Epithelial cell of proximal tubule (primary cell): ENCODE results near the gene ST6GAL2. TPM values are rescaled to one million over a fixed set of nuclear protein-coding genes. Genes with fewer than 3 reads are reported as not detected.

Experiments
- DNase-seq: peaks from one replicate; pipeline ENCODE4 v3.0.0-alpha.2; 2011; ENCODE audit warnings: low read depth
- H3K4me3 ChIP-seq: 2 replicates; pipeline ENCODE4 v1.5.1; 2011; ENCODE audit warnings: low read depth, mild to moderate bottlenecking, low read length
- CTCF ChIP-seq: conservative IDR thresholded peaks from 2 replicates; pipeline ENCODE4 v1.5.1; 2012; ENCODE audit warnings: low read depth, mild to moderate bottlenecking, low read length
- total RNA-seq: library from RNA; depleted of rRNA; stranded (reverse); fragments of >200 nt; gene quantifications from 2 replicates; pipeline ENCODE4 v1.2.3, GENCODE V29; 2015

The ST6GAL2 gene
- total RNA-seq, 1 donor from 2014 or later = 0.23 TPM

GRCh38 chr2:106851881-106852501, 34.0 kb downstream of the ST6GAL2 start:
- H3K4me3 ChIP-seq = no peak overlapping the region
- TF ChIP-seq CTCF = no peak
- no peak for DNase-seq

DNA sequence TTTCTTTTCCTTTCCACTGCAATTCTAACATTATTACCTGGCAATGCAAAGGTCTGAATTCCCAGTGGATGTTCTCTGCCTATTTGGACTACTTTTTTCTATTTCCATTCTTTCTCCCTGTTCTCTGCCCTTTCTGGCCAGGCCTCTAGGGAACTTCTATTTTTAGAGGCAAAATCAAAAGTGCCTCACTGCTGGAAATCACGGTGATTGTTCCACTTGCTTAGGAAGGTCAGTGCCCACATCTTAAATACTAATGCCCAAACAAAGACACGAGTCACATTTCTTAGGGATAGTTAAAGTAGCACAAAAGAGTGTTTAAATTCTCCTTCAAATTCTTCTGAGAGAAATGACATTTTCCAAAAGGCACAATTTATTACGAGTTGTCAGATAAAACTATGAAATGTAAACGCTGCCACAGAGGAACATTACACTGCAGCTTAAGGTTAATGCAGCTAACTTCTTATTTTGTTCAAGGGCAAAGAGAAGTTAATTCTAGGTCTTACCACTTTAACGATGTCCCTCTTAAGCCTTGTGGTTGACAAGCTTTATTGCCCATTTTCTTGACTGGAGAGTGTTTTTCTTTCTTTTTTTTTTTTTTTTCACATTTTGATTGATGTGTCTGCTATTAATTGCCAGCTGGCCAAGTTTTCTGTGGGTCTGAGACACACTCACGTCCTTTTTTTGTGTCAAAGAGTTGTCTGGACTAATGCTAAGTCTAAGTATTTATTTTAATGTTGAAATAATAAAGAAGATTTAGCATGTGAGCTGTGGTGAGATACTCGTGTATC, 34.7 kb downstream of the ST6GAL2 start:
- no peak for TF ChIP-seq CTCF
- DNase-seq = no peak
- H3K4me3 ChIP-seq = no peak overlapping the region

DNA sequence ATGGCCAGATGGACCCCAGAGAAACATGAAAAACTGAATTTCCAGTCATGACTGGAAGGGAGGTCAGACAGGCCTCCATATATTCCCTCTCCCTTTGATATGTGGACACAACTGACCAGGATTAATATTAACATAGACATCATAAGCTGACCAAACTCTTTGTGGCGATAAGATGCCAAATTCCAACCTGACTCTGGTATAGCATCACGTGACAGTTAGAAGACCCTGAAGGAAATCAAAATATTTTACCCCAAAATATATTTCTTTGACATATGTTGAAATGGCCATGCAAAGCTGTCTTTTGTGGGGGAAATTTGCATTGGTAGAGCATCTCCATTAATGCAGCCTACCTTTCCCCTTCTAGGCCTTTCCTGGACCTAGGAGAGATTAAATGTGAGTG, 36.7 kb downstream of the ST6GAL2 start:
- H3K4me3 ChIP-seq = no peak overlapping the region
- DNase-seq = no peak
- TF ChIP-seq CTCF = no peak

DNA sequence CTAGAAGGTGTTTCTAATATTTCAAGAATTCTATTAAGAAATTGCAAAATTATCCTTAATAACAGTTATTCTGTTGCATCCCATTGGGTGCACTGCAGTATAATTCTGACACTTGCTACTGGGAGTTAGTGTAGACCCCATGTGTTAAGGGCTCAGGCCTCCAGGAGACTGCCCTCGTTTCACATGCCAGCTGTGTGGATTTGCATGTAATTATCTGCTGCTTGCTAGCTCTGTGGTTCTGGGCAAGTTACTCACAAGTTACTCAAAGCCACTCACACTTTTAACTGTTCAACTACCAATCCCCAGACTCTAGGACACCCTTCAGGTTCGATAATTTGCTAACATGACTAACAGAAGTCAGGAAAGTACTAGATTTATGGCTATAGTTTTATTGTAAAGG, 38.6 kb downstream of the ST6GAL2 start:
- no peak overlapping the region for H3K4me3 ChIP-seq
- DNase-seq = no peak
- TF ChIP-seq CTCF = no peak

DNA sequence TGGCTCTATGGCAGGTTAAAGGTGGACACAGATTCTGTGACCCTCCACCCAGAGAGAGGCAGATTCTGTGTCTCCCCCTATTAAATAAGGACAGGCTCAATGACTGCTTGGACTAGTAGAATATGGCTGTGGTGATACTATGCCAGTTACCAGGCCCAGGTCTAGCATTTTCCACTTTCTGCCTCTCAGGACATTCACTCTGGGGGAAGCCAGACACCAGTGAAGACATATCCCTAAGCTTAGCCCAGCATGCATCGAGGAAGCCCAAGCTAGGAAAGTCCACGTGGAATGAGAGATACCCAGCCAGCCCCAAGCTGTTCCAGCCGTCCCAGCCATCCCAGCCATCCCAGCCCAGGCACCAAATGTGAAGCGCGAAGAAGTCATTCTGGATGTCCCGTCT, 40.3 kb downstream of the ST6GAL2 start:
- TF ChIP-seq CTCF = no peak
- H3K4me3 ChIP-seq = no peak overlapping the region
- DNase-seq = no peak

- no peak for TF ChIP-seq CTCF
- DNase-seq = no peak
- no peak overlapping the region for H3K4me3 ChIP-seq
Observed at GRCh38 chr2:106843910-106844250, 42.1 kb downstream of the ST6GAL2 start.
